H1 (cell line): ENCODE measurements around the gene MYOCOS. TPM values are rescaled to one million over a fixed set of nuclear protein-coding genes. Genes with fewer than 3 reads are reported as not detected.

Source experiments
- CTCF ChIA-PET: fragments of 300-600 bp; sonication (Branson Sonifier 250); formaldehyde crosslinking; loops from one replicate; lab custom pipeline; 2021; ENCODE audit not compliant: partially characterized antibody; lab: Charles Lee
- POLR2A ChIA-PET: fragments of 300-600 bp; sonication (Branson Sonifier 250); formaldehyde crosslinking; loops from one replicate; lab custom pipeline; 2021; ENCODE audit warnings: inconsistent platforms; ENCODE audit not compliant: partially characterized antibody; lab: Charles Lee
- DNase-seq, 2 experiments: peaks; one replicate each; pipeline versions ENCODE4 v3.0.0 to v3.0.0-alpha.2; 2010 to 2022; ENCODE audit warnings: low spot score in 2 of 2, low read depth in 1 of 2, mixed read lengths in 1 of 2
- FAIRE-seq: peaks from 2 replicates; lab custom pipeline; 2011; peaks lifted over from hg19 to GRCh38; lab: Jason Lieb, UNC
- H2AFZ ChIP-seq: 2 replicates; pipeline ENCODE4 v1.8.1; 2012; ENCODE audit warnings: low read length, inconsistent platforms
- H2AK5ac ChIP-seq: 2 replicates; pipeline ENCODE4 v1.6.1; 2013; ENCODE audit warnings: low read depth, low read length
- H2BK120ac ChIP-seq: replicated peaks from 2 replicates; pipeline ENCODE3; 2013; ENCODE audit warnings: low read depth, low read length, inconsistent platforms
- H2BK12ac ChIP-seq: 2 replicates; pipeline ENCODE4 v1.6.1; 2013; ENCODE audit warnings: low read depth, low read length
- H2BK15ac ChIP-seq: 2 replicates; pipeline ENCODE4 v1.6.1; 2013; ENCODE audit warnings: low read length
- H2BK20ac ChIP-seq: 2 replicates; pipeline ENCODE4 v1.6.1; 2013; ENCODE audit warnings: low read length
- H2BK5ac ChIP-seq: 2 replicates; pipeline ENCODE4 v1.6.1; 2013; ENCODE audit warnings: low read depth, low read length
- H3K14ac ChIP-seq: 2 replicates; pipeline ENCODE4 v1.6.1; 2013; ENCODE audit warnings: inconsistent platforms; ENCODE audit not compliant: insufficient read length
- H3K18ac ChIP-seq: 2 replicates; pipeline ENCODE4 v1.6.1; 2013; ENCODE audit warnings: low read length; ENCODE audit errors: extremely low read depth
- H3K23ac ChIP-seq: 2 replicates; pipeline ENCODE4 v1.6.1; 2013; ENCODE audit warnings: inconsistent platforms; ENCODE audit not compliant: insufficient read length
- H3K23me2 ChIP-seq: 2 replicates; pipeline ENCODE4 v1.6.1; 2013; ENCODE audit warnings: low read depth, low read length
- H3K27ac ChIP-seq: 2 replicates; pipeline ENCODE4 v1.6.1; 2011; ENCODE audit warnings: low read depth, low read length, inconsistent platforms
- H3K27me3 ChIP-seq, 4 experiments: replicated peaks in 1 of 4; 1 replicate in 1 of 4; 2 replicates in 3 of 4; pipeline versions ENCODE4 v1.6.1 to v1.8.1; 2011 to 2013; ENCODE audit warnings: low read length in 3 of 4, mild to moderate bottlenecking in 3 of 4, inconsistent platforms in 2 of 4, mixed read lengths in 2 of 4, moderate library complexity in 1 of 4; ENCODE audit not compliant: control insufficient read depth in 3 of 4, insufficient read depth in 3 of 4; ENCODE audit errors: extremely low read depth in 1 of 4
- H3K36me3 ChIP-seq, 4 experiments: 2 replicates each; pipeline versions ENCODE4 v1.6.1 to v1.8.1; 2011 to 2013; ENCODE audit warnings: mild to moderate bottlenecking in 4 of 4, low read length in 3 of 4, moderate library complexity in 2 of 4, control low read depth in 1 of 4, inconsistent platforms in 1 of 4; ENCODE audit not compliant: insufficient read depth in 4 of 4, control insufficient read depth in 2 of 4
- H3K4ac ChIP-seq: replicated peaks from 2 replicates; pipeline ENCODE3; 2013; ENCODE audit warnings: low read length, low read depth, mixed read lengths, inconsistent platforms; ENCODE audit not compliant: insufficient read length
- H3K4me1 ChIP-seq, 4 experiments: replicated peaks in 1 of 4; 1 replicate in 1 of 4; 2 replicates in 3 of 4; pipeline versions ENCODE4 v1.6.1 to v1.8.1; 2011 to 2013; ENCODE audit warnings: low read length in 3 of 4, inconsistent platforms in 2 of 4, mixed read lengths in 1 of 4; ENCODE audit not compliant: insufficient read depth in 4 of 4, control insufficient read depth in 3 of 4
- H3K4me2 ChIP-seq, 2 experiments: 2 replicates each; pipeline versions ENCODE4 v1.6.1 to v1.8.1; 2011 to 2013; ENCODE audit warnings: low read depth in 2 of 2, low read length in 2 of 2, control low read depth in 1 of 2, inconsistent platforms in 1 of 2, mild to moderate bottlenecking in 1 of 2; ENCODE audit not compliant: insufficient read depth in 1 of 2
- H3K4me3 ChIP-seq, 4 experiments: fragments of 200-600, 300-600 bp in 1 of 4; sonication (generic), shearing (Covaris generic), sonication (Bioruptor Twin) in 1 of 4; 2 replicates each; pipeline versions ENCODE4 v1.5.1 to v1.8.1; 2011 to 2016; ENCODE audit warnings: low read length in 4 of 4, low read depth in 3 of 4, control low read depth in 2 of 4, inconsistent platforms in 2 of 4, mild to moderate bottlenecking in 2 of 4, mixed read lengths in 1 of 4, moderate library complexity in 1 of 4; ENCODE audit not compliant: insufficient read depth in 2 of 4; ENCODE audit errors: extremely low read depth in 1 of 4
- H3K56ac ChIP-seq: replicated peaks from 2 replicates; pipeline ENCODE3; 2013; ENCODE audit warnings: low read depth, mild to moderate bottlenecking, mixed read lengths, low read length, inconsistent platforms; ENCODE audit not compliant: insufficient read length
- H3K79me1 ChIP-seq: 2 replicates; pipeline ENCODE4 v1.6.1; 2013; ENCODE audit warnings: low read depth, low read length, control low read depth
- H3K79me2 ChIP-seq, 2 experiments: 2 replicates each; pipeline versions ENCODE4 v1.6.1 to v1.8.1; 2012 to 2013; ENCODE audit warnings: low read length in 2 of 2, mild to moderate bottlenecking in 2 of 2, inconsistent platforms in 1 of 2; ENCODE audit not compliant: insufficient read depth in 2 of 2, control insufficient read depth in 1 of 2
- H3K9ac ChIP-seq, 4 experiments: replicated peaks in 1 of 4; 1 replicate in 1 of 4; 2 replicates in 3 of 4; pipeline versions ENCODE4 v1.6.1 to v1.8.1; 2011 to 2013; ENCODE audit warnings: low read depth in 3 of 4, low read length in 3 of 4, control low read depth in 2 of 4, mild to moderate bottlenecking in 2 of 4, moderate library complexity in 2 of 4, inconsistent platforms in 1 of 4; ENCODE audit errors: extremely low read depth in 1 of 4
- H3K9me3 ChIP-seq, 2 experiments: 2 replicates each; pipeline versions ENCODE4 v1.6.1 to v1.8.1; 2012 to 2013; ENCODE audit warnings: mild to moderate bottlenecking in 2 of 2, moderate library complexity in 2 of 2, control low read depth in 1 of 2, inconsistent platforms in 1 of 2, low read depth in 1 of 2, low read length in 1 of 2, mixed read lengths in 1 of 2; ENCODE audit not compliant: insufficient read depth in 2 of 2
- H4K20me1 ChIP-seq, 2 experiments: replicated peaks in 1 of 2; 2 replicates each; pipeline versions ENCODE3 to v1.8.1; 2011 to 2013; ENCODE audit warnings: inconsistent platforms in 2 of 2, low read length in 2 of 2, mild to moderate bottlenecking in 1 of 2; ENCODE audit not compliant: insufficient read depth in 2 of 2, control insufficient read depth in 1 of 2
- H4K5ac ChIP-seq: 2 replicates; pipeline ENCODE4 v1.6.1; 2013; ENCODE audit warnings: low read length, low read depth, mixed read lengths, inconsistent platforms; ENCODE audit not compliant: insufficient read length
- H4K8ac ChIP-seq: 2 replicates; pipeline ENCODE4 v1.8.0; 2013; ENCODE audit warnings: mild to moderate bottlenecking, moderate library complexity, low read length, inconsistent platforms; ENCODE audit not compliant: insufficient read depth; ENCODE audit errors: extremely low read depth
- H4K91ac ChIP-seq: replicated peaks from 2 replicates; pipeline ENCODE3; 2013; ENCODE audit warnings: low read length, mixed read lengths, inconsistent platforms; ENCODE audit not compliant: insufficient read length
- ASH2L ChIP-seq: fragments of 200-600, 300-600 bp; sonication (generic); IDR thresholded peaks from one replicate; pipeline ENCODE4 v1.7.1; 2017; ENCODE audit warnings: low read length
- CHD2 ChIP-seq: IDR thresholded peaks from 2 replicates; pipeline ENCODE4 v1.6.1; 2012; ENCODE audit warnings: low read length, improper control_type of control experiment
- FOSL1 ChIP-seq: IDR thresholded peaks from 2 replicates; pipeline ENCODE4 v1.6.1; 2011; ENCODE audit warnings: mild to moderate bottlenecking, low read depth, low read length, moderate library complexity; ENCODE audit not compliant: insufficient read depth
- GTF2F1 ChIP-seq: IDR thresholded peaks from 2 replicates; pipeline ENCODE4 v1.6.1; 2012; ENCODE audit warnings: low read depth, low read length, improper control_type of control experiment, borderline replicate concordance
- PHF8 ChIP-seq: fragments of 200-600 bp; sonication (generic); conservative IDR thresholded peaks from 2 replicates; pipeline ENCODE4 v1.7.1; 2012; ENCODE audit warnings: low read depth, mild to moderate bottlenecking, inconsistent platforms, low read length, moderate library complexity
- SAP30 ChIP-seq: fragments of 300-600 bp; sonication (generic); IDR thresholded peaks from 2 replicates; pipeline ENCODE4 v1.7.1; 2012; ENCODE audit warnings: low read length, moderate library complexity, mild to moderate bottlenecking, inconsistent platforms; ENCODE audit not compliant: insufficient read depth, insufficient replicate concordance
- TBP ChIP-seq: IDR thresholded peaks from 2 replicates; pipeline ENCODE4 v1.6.1; 2011; ENCODE audit warnings: low read depth, low read length, improper control_type of control experiment
- WGBS, 2 experiments: shearing (Covaris generic) in 1 of 2; methylation state at CpG; one replicate each; pipeline versions ENCODE4 v1.1.6 to v1.1.7; 2013 to 2015; ENCODE audit warnings: low lambda C conversion rate in 2 of 2, mixed read lengths in 2 of 2, inconsistent platforms in 1 of 2, low coverage in 1 of 2, missing lambda C conversion rate in 1 of 2; ENCODE audit not compliant: insufficient replicate concordance in 2 of 2, insufficient coverage in 1 of 2, insufficient read length in 1 of 2; ENCODE audit errors: extremely low coverage in 1 of 2, missing lambda C conversion rate in 1 of 2; 5-methylcytosine and 5-hydroxymethylcytosine counted together
- polyA plus RNA-seq, 7 experiments: library from polyadenylated mRNA; depleted of rRNA in 3 of 7; stranded (reverse) in 5 of 7; unstranded in 2 of 7; fragments of >200 nt in 5 of 7; fragments of 200-250 nt in 2 of 7; gene quantifications; 1 replicate in 5 of 7; 2 replicates in 1 of 7; 4 replicates in 1 of 7; pipeline versions ENCODE4 v1.2.1 to v1.2.3, GENCODE V29; 2011 to 2013; ENCODE audit warnings: missing spikeins in 2 of 7, mixed read lengths in 2 of 7
- total RNA-seq: library from RNA; stranded (reverse); fragmentation: NEBNext Ultra II Directional; extraction: Animal tissue kit (Norgen Biotek cat#: 25700); gene quantifications from 2 replicates; pipeline ENCODE4 v1.2.1, GENCODE V29; 2021

Gene MYOCOS
- total and polyA plus RNA-seq, 2 of the 8 experiments (the other 6 are each of a cell fraction or from before 2014, with no cell fraction given), result not detected

DNA sequence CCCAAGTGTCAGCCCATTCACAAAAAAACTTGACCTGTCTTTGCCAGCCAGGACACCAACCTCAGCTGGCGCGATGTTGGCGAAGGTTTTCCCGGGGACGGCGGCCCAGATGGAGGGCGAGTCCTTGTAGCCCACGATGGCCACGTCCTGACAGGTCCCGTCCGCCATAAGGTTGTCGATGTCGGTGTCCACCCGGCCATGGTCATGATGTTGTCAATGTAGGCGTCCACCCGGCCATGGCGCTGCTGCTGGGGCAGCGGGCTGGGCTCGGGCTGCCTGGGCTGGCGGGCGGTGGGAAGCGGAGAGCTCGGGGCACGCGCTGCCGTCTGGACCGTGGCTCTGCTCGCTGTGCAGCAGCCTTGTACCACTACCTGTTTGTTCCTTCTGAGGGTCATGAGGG, 48.7 kb downstream of the MYOCOS start:
- no peak overlapping the region for H4K5ac ChIP-seq
- H2BK15ac ChIP-seq, result no peak overlapping the region
- H3K9me3 ChIP-seq, result no peaks in the 10 kb centered on the region
- 0 out of 2 replicates have a peak overlapping the region, but pooled peaks have one; percentile 42 for H4K8ac ChIP-seq
- no peak overlapping the region for H3K18ac ChIP-seq
- H3K27ac ChIP-seq, result no peak overlapping the region
- no peaks in the 10 kb centered on the region for H3K27me3 ChIP-seq
- no peak overlapping the region for H3K4ac ChIP-seq
- no peak overlapping the region for H3K23ac ChIP-seq
- 96% methylated on average over 21 of the region's 28 CpGs; no CpG with 5 or more reads in 1 of the 2 experiments for WGBS, 2 experiments
- no peak overlapping the region for H3K9ac ChIP-seq
- H3K79me1 ChIP-seq, result no peaks in the 10 kb centered on the region
- TF ChIP-seq FOSL1 (no peak), ASH2L (no peak), SAP30 (no peak), PHF8 (no peak), GTF2F1 (no peak), CHD2 (no peak), TBP (no peak)
- H2BK20ac ChIP-seq, result no peak overlapping the region
- H4K20me1 ChIP-seq, result no peaks in the 10 kb centered on the region
- H2AK5ac ChIP-seq, result no peak overlapping the region
- no peak overlapping the region for H2AFZ ChIP-seq
- no peaks in the 10 kb centered on the region for H3K36me3 ChIP-seq
- no peak overlapping the region for H2BK5ac ChIP-seq
- DNase-seq (no peak), FAIRE-seq (no peak)
- POLR2A ChIA-PET, result no interaction called here
- no peaks in the 10 kb centered on the region for H3K4me1 ChIP-seq
- no peak overlapping the region for H3K14ac ChIP-seq
- H3K23me2 ChIP-seq, result no peaks in the 10 kb centered on the region
- H3K79me2 ChIP-seq, result no peaks in the 10 kb centered on the region
- H3K56ac ChIP-seq, result no peak overlapping the region
- no peak overlapping the region for H3K4me2 ChIP-seq
- H2BK120ac ChIP-seq, result no peak overlapping the region
- no peak overlapping the region for H4K91ac ChIP-seq
- no peak overlapping the region for H2BK12ac ChIP-seq
- CTCF ChIA-PET, result interaction anchor here (1.3 to 8.0 kb wide), 2 partner anchors 15 to 31 kb away, joined by 3 to 61 read pairs; no protein-coding TSS in a partner anchor
- no peak overlapping the region for H3K4me3 ChIP-seq
